HS-5 (cell line): ENCODE data around the gene RHO.
"Not testable (repeated sequence)": the region's sequence is repeated elsewhere in the genome, so short reads cannot be mapped to it uniquely, and the experiment has no call there.

Experiments used
- DNase-seq: peaks from one replicate; pipeline ENCODE4 v3.0.0-alpha.2; 2012; ENCODE audit warnings: low read depth

Gene RHO

DNA sequence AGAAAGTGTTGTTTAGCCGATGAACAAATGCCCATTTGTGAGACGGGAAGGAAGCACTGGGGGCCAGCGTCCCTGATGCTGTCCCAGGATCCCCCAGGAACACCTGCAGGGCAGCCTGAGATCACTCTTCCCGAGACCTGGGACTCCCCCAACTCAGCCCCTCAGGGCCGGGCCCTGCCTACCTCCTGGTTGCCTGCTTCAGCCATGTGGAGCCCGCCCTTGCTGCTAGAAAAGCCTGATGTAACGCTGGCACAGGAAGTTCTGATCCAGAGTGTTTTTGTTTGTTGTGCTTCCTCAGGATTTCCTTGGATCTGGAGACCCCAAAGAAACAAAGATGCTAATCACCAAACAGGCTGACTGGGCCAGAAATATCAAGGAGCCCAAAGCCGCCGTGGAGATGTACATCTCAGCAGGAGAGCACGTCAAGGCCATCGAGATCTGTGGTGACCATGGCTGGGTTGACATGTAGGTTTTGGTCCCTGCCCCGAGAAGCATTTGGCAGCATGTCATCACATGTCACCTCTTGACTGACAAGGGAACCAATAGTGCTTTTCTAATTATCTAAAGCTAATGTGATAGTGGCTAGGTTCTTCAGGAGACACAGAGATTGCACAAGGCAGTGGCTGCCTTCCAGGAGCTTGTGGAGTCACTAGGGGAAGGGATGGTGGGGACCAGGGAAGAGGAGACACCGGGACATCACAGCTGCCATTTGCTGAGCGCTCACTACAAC, 28.7 kb upstream of the RHO start:
- DNase-seq: not testable (repeated sequence)

DNA sequence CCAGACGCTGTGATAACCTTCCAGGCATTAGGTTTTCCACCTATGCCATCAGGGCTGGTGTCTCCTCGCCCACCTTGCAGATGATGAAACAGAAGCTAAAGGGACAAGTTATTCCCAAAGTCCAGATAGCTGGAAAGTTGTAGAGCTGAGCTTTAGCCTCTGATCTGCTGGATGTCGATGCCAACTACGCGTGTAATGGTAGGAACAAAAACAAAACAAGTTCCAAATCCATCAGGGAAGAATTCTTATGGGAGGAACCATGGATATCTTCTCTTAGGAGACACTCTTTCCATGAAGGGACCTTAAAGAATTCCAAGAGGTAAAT, 28.1 kb upstream of the RHO start:
- DNase-seq: no peak

DNA sequence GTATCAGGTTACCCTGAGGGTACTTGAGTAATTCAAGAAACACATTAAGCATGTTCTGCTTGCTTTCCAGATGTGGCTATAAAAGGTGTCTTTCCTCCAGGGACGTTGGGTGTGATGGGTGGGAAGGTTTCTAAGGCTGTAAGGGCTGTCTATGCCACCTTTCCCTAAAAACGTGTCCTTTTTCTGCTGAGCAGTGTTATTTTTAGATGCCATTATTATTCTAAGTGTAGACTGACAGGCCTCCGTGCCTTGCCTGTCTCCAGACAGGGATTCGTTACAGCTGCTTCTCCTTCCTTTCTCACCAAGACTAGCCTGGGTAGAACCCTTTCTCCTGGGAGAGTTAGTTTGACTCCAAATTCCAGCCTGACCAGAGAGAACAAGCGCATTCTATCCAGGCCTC, 26.8 kb upstream of the RHO start:
- DNase-seq: no peak

- no peak for DNase-seq
Measured at GRCh38 chr3:129502641-129503408, 25.6 kb upstream of the RHO start.

DNA sequence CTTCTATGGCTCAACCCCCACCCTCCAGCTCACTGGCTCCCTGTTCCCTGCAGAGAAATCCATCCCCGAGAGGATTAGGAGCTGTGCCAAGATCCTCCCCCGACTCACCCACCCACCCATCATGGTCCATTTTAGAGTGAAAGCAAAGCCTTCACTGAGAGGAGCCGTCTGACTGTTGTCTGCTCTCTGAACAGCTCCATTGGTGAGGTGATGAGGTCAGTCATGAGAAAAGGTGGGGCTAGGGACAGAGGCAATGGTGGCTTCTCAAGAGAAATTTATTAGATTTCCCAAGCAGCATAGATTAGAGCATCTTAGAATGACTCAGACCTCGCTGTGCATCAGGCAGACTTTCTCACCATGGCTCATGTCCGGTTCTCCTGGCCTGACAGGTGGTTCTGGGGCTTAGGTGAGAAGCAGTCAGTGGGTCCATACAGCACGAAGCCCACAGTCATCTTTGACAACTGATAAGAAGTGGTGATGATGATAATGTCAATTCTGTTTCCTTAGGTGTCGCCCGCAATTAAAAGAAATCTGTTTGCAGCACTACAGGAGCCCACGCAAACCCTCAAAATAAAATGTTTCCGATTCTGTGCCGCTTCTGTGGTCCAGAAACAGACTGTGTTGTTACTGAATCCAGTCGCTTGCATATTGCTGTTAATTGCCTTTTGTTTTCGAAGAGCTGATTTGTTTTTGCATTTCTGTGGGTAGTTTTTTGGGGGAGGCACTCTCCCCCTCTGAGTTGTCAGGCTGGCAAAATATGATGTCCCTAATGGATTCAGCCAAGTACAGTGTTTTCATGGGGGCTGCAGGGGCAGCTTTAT, 24.8 kb upstream of the RHO start:
- DNase-seq: no peak

DNA sequence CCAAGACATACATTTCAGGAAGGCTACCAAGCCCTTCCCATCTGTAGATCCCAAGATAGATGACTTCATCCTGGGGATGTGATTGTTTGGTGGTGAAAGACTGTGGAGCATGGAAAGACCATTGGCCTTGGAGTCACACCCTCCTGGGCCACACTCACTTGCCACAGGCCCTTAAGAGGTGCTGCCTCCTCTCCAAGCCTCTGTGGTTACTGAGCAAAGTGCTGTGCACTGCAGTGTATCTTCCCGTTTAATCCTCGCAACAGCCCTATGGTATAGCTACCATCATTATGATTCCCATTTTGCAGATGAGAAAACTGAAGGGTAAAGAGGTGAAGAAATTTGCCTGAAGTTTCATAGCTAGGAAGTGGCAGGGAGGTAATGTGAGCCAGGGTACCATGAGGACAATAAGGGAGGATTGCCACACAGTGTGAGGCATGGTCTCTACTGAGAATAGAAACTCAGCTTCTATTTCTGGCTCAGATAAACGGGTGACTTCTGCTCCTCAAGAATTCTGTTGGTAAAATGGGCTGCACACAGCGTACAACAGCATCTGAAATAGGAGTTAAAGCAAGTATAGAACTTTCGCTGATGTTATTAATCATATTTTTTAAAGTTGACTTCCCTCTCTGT, 23.9 kb upstream of the RHO start:
- no peak for DNase-seq

DNA sequence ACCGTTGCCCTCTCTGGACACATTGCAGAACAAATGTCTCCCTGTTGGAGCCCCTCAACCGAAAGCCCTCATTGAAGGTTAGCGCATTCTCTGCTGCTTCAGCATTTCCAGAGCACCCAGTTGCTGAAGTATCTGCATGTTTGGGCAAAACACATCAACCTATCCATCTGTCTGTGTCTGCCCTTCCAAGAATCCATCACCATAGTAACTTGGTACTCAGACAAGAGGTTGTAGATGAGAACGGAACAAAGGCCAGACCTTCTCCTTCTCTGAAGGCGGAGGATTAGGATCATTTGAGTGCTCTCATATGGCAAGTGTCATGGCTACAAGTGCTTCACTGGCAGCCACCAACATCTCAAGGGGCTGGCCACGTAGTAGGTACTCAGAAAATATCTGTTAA, 23.1 kb upstream of the RHO start:
- no peak for DNase-seq

DNA sequence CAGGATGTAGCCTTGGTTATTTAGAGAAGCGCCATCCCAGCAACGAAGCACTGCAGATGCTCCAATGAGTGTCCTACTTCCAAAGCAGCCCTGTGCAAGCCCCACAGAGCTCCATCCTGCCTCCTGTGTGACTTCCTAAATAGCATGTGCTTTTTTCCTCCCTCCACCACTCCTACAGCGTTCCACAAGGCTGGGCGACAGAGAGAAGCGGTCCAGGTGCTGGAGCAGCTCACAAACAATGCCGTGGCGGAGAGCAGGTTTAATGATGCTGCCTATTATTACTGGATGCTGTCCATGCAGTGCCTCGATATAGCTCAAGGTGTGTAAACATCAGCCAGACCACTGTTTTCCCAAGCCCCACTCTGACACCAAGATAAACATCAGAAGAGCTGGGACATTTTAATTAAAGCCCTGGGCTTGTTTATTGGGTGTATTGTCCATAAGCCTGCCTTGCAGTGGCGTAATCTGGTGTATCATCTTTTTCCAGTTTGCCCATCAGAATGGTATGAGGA, 22.2 kb upstream of the RHO start:
- no peak for DNase-seq

GRCh38 chr3:129507181-129507831, 21.1 kb upstream of the RHO start:
- no peak for DNase-seq

GRCh38 chr3:129512595-129512994, 15.8 kb upstream of the RHO start:
- no peak for DNase-seq

DNA sequence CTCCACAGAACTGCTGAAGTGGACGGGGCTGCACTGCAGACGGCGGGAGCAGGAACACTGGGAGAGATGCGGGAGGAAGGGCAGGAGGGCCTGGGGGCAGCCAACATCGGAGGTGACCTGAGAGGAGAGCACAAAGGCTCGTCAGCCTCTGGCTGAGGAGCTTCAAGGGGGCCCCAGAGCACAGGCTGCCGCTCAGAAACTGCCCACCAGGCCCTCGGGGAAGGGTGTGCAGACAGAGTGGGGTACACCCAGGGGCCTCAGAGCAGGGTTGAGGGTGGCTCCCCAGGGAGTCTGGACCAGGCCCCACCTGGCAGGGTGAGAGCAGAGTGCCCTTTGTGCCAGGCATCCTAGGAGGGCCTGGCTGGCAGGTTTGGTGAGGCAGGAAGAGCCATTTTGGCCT, 14.7 kb upstream of the RHO start:
- no peak for DNase-seq

DNA sequence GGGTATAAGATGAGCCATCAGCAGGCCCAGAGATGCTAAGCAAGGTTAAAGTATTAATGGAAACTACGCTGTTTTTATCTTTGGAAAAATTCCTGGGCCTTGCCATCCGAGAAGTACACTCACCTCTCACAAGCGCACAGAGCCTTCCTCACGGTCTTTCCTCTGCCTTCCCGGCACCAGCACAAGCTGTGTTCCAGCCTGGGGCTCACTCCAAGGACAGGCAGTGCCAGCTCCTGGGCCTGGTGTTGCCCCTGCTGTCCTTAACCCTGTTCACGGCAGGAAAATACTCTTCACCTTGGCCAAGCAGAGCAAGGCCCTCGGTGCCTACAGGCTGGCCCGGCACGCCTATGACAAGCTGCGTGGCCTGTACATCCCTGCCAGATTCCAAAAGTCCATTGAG, 14.3 kb upstream of the RHO start:
- no peak for DNase-seq

DNA sequence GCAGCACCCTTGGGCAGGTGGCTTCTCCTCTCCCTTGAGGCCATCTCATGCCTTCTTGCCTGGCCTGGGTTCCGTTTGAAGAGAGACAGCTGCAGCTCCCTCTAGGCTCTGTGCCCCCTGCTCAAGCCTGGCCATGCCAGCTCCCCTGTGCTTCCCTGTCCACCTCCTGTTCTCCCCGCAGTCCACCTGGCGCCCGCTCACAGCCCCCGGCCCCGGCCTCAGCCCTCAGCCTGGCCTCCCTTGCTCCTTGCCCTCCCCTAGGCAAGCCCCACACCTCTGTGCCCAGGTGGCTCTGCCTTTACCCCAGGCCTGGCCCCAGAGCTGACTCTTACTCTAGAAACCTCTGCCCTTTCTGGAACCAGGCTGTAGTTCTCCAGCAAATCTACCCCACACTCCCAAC, 13.9 kb upstream of the RHO start:
- DNase-seq: no peak

DNA sequence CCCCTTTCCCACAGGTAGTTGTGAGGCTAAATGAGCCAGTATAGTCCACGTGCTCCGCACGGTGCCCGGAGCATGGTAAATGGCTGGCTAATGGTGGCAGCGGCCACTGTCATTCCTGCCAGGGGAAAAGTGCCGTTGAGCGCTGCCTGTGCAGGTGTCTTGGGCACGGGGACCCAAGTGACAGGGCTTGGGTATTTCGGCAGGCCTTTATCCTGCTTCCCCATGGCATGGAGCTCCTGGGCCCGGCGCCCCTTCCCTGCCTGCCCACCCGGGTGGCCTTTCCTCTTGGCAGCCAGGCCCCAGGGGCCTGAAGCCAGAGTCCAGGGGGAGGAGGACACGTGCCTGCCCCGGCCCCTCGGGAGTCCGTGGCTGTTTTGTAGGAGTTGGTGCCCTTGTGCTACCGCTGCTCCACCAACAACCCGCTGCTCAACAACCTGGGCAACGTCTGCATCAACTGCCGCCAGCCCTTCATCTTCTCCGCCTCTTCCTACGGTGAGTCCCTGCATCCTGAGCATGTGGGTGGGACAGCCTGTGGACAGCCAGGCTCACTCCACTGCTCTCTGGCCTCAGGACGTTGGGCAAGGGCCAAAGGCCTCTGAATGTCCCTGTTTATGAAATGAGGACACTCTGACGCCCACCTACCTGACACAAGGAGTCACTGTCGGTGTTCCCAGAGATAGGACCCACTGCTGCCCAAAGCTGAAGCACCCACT, 13.2 kb upstream of the RHO start:
- DNase-seq: not testable (repeated sequence)

GRCh38 chr3:129515821-129516432, 12.5 kb upstream of the RHO start:
- DNase-seq: not testable (repeated sequence)

DNA sequence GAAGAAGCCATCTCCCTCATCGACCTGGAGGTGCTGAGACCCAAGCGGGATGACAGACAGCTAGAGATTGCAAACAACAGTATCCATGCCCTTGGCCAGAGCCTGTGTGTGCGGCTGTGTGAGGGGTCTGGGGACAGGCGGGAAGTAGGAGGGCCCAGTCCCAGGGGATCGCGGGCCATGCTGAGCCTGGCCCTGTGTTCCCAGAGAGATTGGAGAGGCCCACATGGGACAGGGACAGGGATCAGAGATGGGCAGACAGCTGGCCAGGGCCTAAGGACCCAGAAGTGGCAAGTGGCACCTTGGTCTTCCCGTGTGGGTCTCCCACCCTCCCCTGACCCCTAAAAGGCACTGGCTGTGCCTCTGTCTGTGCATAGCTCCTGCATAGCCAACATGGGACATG, 10.9 kb upstream of the RHO start:
- DNase-seq: no peak

DNA sequence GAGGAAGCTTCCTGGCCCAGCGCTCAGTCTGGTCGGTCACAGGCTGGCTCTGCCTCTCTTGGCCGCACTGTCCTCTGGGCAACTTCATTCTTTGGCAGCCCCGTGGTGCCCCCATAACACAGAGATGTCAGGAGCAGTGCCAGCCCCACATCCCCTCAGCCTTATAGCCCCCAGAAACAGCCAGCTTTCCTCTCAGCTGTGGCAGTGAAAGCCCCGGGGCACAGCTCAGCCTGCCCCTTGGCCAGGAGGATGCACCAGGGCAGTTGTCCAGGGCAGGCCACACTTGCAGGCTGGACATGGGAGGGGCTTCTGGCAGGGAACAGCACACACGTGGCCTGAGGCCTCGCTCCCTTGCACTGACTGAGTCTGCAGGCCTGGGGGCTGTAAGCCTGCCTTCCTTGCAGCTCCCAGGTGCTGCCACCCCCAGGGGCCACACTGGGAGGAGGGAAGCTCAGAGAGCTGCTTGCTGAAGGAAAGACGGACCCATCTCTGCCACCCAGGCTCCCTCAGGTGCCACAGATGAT, 10.3 kb upstream of the RHO start:
- DNase-seq: no peak

- no peak for DNase-seq
Measured at GRCh38 chr3:129518581-129518980, 9.9 kb upstream of the RHO start.

DNA sequence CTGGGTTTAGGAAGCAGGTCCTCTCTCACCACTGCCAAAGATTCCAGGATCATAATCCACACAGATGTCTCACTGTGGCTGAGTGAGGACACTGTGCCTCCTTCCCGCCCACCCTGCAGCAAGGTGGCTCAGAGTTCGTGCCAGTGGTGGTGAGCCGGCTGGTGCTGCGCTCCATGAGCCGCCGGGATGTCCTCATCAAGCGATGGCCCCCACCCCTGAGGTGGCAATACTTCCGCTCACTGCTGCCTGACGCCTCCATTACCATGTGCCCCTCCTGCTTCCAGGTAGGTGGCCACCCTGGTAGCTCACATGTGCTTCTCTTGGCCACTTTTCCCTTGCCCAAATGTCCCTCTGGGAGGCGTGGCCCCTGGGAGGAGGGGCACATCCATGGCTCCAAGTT, 9.0 kb upstream of the RHO start:
- no peak for DNase-seq

- DNase-seq: no peak
Measured at GRCh38 chr3:129519896-129520715, 8.3 kb upstream of the RHO start.
